Measurements from ENCODE around the gene SLC44A1.

SLC44A1 gene

DNA sequence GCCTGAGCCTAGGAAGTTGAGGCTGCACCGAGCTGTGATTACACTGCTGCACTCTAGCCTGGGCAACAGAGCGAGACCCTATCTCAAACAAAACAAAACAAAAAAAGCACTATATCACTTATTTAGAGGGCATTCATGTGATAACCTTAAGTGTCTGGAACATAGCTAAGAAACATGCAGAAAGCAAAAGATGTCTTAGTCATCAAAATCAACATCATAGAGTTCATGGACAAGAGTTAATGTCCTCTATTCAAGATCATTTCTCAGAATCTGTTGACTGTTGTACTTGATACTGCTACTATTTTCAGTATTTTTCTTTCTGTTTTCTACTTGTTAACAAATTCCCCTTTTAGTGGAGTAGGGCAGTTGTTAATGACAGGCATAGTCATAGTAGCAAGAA, 228.8 kb downstream of the SLC44A1 start:
- no peak for DNase-seq (ENCODE audit: low read depth)

DNA sequence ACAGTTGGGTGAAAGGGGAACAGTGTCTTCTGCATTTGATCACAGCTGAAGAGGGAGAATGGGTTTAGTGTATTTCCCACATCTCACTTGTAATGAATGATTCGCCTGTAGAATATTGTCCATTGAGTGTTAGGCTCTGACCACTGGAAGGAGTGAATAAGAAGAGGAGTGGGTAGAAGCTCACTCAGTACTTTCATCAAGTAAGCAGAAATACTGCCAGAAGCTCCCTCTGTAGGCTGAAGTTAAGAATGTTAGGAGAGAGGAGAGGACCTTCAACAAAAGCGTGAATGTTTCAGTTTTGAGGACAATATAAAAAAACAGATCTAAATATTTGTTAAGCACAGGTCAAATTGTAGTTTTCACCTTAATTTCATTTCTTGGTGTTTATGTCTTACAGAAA, 230.9 kb downstream of the SLC44A1 start:
- DNase-seq (ENCODE audit: low read depth) = peak; percentile 67

- DNase-seq (ENCODE audit: low read depth) = no peak
These were observed 235.4 kb downstream of the SLC44A1 start for GRCh38 chr9:105479846-105480245.

- DNase-seq (ENCODE audit: low read depth) = no peak
These were observed 239.2 kb downstream of the SLC44A1 start for GRCh38 chr9:105483618-105484017.

DNA sequence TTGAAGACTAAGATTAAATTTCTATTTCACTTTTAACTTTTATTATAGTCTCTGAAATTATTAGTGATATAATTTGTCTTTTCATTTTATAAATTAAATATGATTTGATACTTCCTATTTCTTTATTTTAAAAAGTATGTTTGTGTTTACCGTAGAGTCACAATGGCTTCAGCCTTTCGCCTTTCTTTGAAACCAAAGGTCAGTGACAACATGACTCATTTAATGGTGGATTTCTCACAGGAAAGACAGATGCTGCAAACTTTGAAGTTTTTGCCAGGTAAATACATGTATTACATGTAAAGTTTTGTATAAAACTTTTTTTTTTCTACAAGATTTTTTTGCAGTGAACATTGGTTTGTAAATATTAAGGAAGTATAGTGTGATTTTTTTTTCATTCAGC, 239.8 kb downstream of the SLC44A1 start:
- no peak for DNase-seq (ENCODE audit: low read depth)

- no peak for DNase-seq (ENCODE audit: low read depth)
These were observed 240.7 kb downstream of the SLC44A1 start for GRCh38 chr9:105485131-105485530.
